C4-2B (cell line): ENCODE results near the gene FBXW4.

Experiments
- H3K27ac ChIP-seq: fragments of 450-650 bp; 2 replicates; pipeline ENCODE4 v1.5.1; 2017
- ZFX ChIP-seq: fragments of 450-650 bp; IDR thresholded peaks from 2 replicates; pipeline ENCODE4 v1.6.1; 2017
- TF ChIP-seq, protein P1 (sequence below): fragments of 450-650 bp; conservative IDR thresholded peaks from 2 replicates; pipeline ENCODE4 v1.5.1; 2017; ENCODE audit warnings: mild to moderate bottlenecking

Gene FBXW4

GRCh38 chr10:101631821-101632475 is 63.0 kb downstream of the FBXW4 start:
- TF ChIP-seq ZFX = no peak
- TF ChIP-seq, protein P1, sequence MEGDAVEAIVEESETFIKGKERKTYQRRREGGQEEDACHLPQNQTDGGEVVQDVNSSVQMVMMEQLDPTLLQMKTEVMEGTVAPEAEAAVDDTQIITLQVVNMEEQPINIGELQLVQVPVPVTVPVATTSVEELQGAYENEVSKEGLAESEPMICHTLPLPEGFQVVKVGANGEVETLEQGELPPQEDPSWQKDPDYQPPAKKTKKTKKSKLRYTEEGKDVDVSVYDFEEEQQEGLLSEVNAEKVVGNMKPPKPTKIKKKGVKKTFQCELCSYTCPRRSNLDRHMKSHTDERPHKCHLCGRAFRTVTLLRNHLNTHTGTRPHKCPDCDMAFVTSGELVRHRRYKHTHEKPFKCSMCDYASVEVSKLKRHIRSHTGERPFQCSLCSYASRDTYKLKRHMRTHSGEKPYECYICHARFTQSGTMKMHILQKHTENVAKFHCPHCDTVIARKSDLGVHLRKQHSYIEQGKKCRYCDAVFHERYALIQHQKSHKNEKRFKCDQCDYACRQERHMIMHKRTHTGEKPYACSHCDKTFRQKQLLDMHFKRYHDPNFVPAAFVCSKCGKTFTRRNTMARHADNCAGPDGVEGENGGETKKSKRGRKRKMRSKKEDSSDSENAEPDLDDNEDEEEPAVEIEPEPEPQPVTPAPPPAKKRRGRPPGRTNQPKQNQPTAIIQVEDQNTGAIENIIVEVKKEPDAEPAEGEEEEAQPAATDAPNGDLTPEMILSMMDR = no peak
- no peak overlapping the region for H3K27ac ChIP-seq

DNA sequence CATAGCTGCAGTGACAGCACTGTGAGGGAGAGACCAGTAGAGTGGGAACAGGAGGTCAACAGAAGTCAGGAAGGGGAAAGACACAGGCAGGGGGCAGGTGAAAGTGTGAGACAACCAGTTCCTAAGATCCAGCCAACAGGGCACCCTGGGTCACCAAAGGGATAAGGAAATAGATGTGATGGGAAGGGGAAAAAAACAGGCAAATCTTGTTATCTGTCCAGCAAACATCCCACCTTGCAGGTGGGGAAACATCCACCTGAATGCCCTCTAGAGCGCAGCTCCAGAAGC is 64.4 kb downstream of the FBXW4 start:
- TF ChIP-seq, protein P1 = no peak
- no peak for TF ChIP-seq ZFX
- H3K27ac ChIP-seq = no peak overlapping the region

- no peak for TF ChIP-seq ZFX
- TF ChIP-seq, protein P1 = no peak
- no peak overlapping the region for H3K27ac ChIP-seq
Measured at GRCh38 chr10:101629837-101630632, 64.9 kb downstream of the FBXW4 start.

GRCh38 chr10:101625821-101626412 is 69.1 kb downstream of the FBXW4 start:
- H3K27ac ChIP-seq = no peak overlapping the region
- TF ChIP-seq, protein P1 = no peak

DNA sequence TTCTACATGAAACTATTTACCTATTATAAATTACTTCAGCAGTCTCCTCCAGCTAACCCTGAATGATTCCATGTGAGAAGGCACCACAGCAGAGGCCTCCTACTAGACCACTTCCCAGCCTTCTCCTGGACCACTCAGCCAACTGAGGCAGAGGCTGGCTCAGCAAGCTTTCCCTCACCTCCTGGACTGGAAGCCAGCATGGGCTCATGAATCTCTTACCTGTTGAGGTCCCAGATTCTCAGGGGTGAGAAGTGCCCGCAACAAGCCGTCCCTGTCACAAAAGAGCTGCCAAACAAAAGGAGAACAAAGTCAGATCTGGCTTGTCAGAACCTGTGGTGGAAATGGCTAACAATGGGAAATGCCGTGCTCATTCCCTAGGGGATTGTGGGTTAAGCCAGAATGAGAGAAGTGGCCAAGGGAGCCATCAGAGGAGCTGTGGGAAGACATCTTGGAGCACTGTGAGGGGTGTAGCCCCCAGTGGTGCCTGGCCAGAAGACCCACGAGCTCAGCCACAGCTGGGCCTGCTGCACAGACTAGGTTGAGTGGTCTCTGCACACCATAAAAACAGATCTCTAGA is 70.4 kb downstream of the FBXW4 start:
- H3K27ac ChIP-seq = no peak overlapping the region
- TF ChIP-seq, protein P1 = no peak
- TF ChIP-seq ZFX = no peak

GRCh38 chr10:101623528-101623927 is 71.4 kb downstream of the FBXW4 start:
- no peak overlapping the region for H3K27ac ChIP-seq
- TF ChIP-seq ZFX = no peak
- TF ChIP-seq, protein P1 = no peak

GRCh38 chr10:101619983-101620382 is 75.0 kb downstream of the FBXW4 start:
- H3K27ac ChIP-seq = no peak overlapping the region
- TF ChIP-seq, protein P1 = no peak
- TF ChIP-seq ZFX = no peak
